ENCODE measurements around the gene TUBA1A.
"Not testable (repeated sequence)": the region's sequence is repeated elsewhere in the genome, so short reads cannot be mapped to it uniquely, and the experiment has no call there.

The TUBA1A gene

DNA sequence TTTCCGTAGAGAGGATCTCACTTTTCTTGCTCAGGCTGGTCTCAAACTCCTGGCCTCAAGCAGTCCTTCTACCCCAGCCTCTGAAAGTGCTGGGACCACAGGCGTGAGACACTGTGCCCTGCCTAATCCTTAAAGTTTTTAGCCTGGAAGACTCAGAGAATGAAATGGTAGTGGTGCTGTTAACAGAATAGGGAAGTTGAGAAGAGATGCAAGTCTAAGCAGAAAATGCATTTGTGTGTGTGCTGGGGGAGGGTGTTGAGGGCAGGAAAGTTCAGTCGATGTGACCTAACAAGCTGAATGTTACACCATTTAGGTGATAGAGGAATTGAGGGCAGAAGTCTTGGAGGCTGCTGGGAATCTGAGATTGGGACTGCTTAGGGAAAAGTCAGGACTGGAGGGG is 6.9 kb upstream of the TUBA1A start:
- no peak overlapping the region for H3K27ac ChIP-seq (ENCODE audit: extremely low read depth, low read depth, low read length)
- H3K9me3 ChIP-seq (ENCODE audit: control insufficient read depth, insufficient read depth, low read depth, low read length): no peaks in the 10 kb centered on the region
- TF ChIP-seq ZNF670 (tag by site-specific recombination; IDR thresholded peaks at IDR 0.05; ENCODE audit: low read depth) (no peak), SP7 (tag by site-specific recombination; IDR thresholded peaks at IDR 0.05) (no peak), ZNF157 (tag by site-specific recombination; IDR thresholded peaks at IDR 0.05) (no peak), ZNF837 (tag by site-specific recombination; IDR thresholded peaks at IDR 0.05) (no peak), ZNF624 (tag by site-specific recombination; IDR thresholded peaks at IDR 0.05) (no peak), ZNF37A (tag by site-specific recombination; IDR thresholded peaks at IDR 0.05) (no peak), ZNF24 (tag by site-specific recombination; IDR thresholded peaks at IDR 0.05) (no peak), KLF7 (tag by site-specific recombination; IDR thresholded peaks at IDR 0.05; ENCODE audit: borderline replicate concordance) (no peak), ZNF324 (tag by site-specific recombination; IDR thresholded peaks at IDR 0.05) (no peak)
- TF ChIP-seq, protein P1, sequence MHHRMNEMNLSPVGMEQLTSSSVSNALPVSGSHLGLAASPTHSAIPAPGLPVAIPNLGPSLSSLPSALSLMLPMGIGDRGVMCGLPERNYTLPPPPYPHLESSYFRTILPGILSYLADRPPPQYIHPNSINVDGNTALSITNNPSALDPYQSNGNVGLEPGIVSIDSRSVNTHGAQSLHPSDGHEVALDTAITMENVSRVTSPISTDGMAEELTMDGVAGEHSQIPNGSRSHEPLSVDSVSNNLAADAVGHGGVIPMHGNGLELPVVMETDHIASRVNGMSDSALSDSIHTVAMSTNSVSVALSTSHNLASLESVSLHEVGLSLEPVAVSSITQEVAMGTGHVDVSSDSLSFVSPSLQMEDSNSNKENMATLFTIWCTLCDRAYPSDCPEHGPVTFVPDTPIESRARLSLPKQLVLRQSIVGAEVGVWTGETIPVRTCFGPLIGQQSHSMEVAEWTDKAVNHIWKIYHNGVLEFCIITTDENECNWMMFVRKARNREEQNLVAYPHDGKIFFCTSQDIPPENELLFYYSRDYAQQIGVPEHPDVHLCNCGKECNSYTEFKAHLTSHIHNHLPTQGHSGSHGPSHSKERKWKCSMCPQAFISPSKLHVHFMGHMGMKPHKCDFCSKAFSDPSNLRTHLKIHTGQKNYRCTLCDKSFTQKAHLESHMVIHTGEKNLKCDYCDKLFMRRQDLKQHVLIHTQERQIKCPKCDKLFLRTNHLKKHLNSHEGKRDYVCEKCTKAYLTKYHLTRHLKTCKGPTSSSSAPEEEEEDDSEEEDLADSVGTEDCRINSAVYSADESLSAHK (tag by site-specific recombination; IDR thresholded peaks at IDR 0.05): no peak
- TF ChIP-seq, protein P2, sequence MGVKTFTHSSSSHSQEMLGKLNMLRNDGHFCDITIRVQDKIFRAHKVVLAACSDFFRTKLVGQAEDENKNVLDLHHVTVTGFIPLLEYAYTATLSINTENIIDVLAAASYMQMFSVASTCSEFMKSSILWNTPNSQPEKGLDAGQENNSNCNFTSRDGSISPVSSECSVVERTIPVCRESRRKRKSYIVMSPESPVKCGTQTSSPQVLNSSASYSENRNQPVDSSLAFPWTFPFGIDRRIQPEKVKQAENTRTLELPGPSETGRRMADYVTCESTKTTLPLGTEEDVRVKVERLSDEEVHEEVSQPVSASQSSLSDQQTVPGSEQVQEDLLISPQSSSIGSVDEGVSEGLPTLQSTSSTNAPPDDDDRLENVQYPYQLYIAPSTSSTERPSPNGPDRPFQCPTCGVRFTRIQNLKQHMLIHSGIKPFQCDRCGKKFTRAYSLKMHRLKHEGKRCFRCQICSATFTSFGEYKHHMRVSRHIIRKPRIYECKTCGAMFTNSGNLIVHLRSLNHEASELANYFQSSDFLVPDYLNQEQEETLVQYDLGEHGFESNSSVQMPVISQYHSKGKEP (tag by site-specific recombination; IDR thresholded peaks at IDR 0.05): no peak
- TF ChIP-seq, protein P3, sequence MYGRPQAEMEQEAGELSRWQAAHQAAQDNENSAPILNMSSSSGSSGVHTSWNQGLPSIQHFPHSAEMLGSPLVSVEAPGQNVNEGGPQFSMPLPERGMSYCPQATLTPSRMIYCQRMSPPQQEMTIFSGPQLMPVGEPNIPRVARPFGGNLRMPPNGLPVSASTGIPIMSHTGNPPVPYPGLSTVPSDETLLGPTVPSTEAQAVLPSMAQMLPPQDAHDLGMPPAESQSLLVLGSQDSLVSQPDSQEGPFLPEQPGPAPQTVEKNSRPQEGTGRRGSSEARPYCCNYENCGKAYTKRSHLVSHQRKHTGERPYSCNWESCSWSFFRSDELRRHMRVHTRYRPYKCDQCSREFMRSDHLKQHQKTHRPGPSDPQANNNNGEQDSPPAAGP (tag by site-specific recombination; IDR thresholded peaks at IDR 0.05): no peak
- peaks cover 6% of the 10 kb centered on the region for H3K4me1 ChIP-seq (ENCODE audit: control insufficient read depth, insufficient read depth, low read length)
- CTCF ChIA-PET: no interaction called here
- no peaks in the 10 kb centered on the region for H3K36me3 ChIP-seq (ENCODE audit: control insufficient read depth in 2 of 2, insufficient read depth in 1 of 2, low read length in 2 of 2)
- POLR2A ChIA-PET: no interaction called here
- H3K4me3 ChIP-seq (ENCODE audit: low read depth, low read length): no peak overlapping the region

DNA sequence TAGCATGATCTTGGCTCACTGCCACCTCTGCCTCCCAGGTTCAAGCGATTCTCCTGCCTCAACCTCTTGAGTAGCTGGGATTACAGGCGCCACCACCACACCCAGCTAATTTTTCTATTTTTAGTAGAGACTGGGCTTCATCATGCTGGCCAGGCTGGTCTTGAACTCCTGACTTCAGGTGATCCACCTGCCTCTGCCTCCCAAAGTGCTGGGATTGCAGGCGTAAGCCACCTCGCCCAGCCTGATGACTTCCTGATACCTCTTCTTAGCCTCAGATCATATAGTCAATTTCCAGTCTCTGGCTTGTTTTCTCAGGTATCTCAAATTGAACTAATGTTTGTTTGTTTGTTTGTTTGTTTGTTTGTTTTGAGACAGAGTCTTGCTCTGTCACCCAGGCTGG is 4.9 kb upstream of the TUBA1A start:
- H3K27ac ChIP-seq (ENCODE audit: extremely low read depth, low read depth, low read length); CTCF ChIA-PET; POLR2A ChIA-PET; H3K36me3 ChIP-seq (ENCODE audit: control insufficient read depth in 2 of 2, insufficient read depth in 1 of 2, low read length in 2 of 2); H3K9me3 ChIP-seq (ENCODE audit: control insufficient read depth, insufficient read depth, low read depth, low read length); H3K4me3 ChIP-seq (ENCODE audit: low read depth, low read length); H3K4me1 ChIP-seq (ENCODE audit: control insufficient read depth, insufficient read depth, low read length): not testable (repeated sequence)

DNA sequence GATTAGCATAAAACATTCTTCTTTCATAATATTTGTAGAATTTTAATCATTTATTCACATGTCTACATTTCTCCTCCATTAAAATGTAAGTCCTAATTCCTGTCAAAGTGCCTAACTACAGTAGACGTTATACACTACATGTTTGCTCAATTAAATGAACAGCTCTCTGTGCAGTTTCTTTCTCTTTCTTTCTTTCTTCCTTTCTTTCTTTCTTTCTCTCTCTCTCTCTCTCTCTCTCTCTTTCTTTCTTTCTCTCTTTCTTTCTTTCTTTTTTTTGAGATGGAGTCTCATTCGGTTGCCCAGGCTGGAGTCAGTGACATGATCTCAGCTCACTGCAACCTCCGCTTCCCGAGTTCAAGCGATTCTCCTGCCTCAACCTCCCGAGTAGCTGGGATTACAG is 2.6 kb upstream of the TUBA1A start:
- H3K27ac ChIP-seq (ENCODE audit: extremely low read depth, low read depth, low read length); POLR2A ChIA-PET; H3K9me3 ChIP-seq (ENCODE audit: control insufficient read depth, insufficient read depth, low read depth, low read length); H3K36me3 ChIP-seq (ENCODE audit: control insufficient read depth in 2 of 2, insufficient read depth in 1 of 2, low read length in 2 of 2); H3K4me1 ChIP-seq (ENCODE audit: control insufficient read depth, insufficient read depth, low read length); H3K4me3 ChIP-seq (ENCODE audit: low read depth, low read length): not testable (repeated sequence)
- 0 out of 2 replicates have a peak, but pooled peaks have one; percentile 23 for TF ChIP-seq ZNF664 (tag by site-specific recombination; IDR thresholded peaks at IDR 0.05)
- peak; percentile 56 for TF ChIP-seq PRDM1 (tag by site-specific recombination; IDR thresholded peaks at IDR 0.05)
- 0 out of 2 replicates have a peak, but pooled peaks have one; percentile 33 for TF ChIP-seq ZNF596 (tag by site-specific recombination; IDR thresholded peaks at IDR 0.05)
- peak; percentile 81 for TF ChIP-seq ZNF366 (tag by site-specific recombination; conservative IDR thresholded peaks at IDR 0.05)
- CTCF ChIA-PET: interaction anchor here (1.4 kb wide), 1 partner anchor 8 kb away, joined by 3 read pairs; no protein-coding TSS in a partner anchor
